ENCODE data around the gene BCHE. TPM values are rescaled to one million over a fixed set of nuclear protein-coding genes. Genes with fewer than 3 reads are reported as not detected.

The BCHE gene
- total and polyA plus RNA-seq, 9 donors: 0.35 to 23.1 (median 2.9) TPM

GRCh38 chr3:165800970-165801369 is 36.3 kb downstream of the BCHE start:
- TF ChIP-seq CTCF (IDR thresholded peaks at IDR 0.05) (no peak), EP300 (IDR thresholded peaks at IDR 0.05) (no peak), POLR2A (IDR thresholded peaks at IDR 0.05) (no peak)
- Histone ChIP-seq H3K4me3 (no peak overlapping the region), H3K36me3 (no peaks in the 10 kb centered on the region), H3K9me3 (no peaks in the 10 kb centered on the region), H3K27ac (no peak overlapping the region), H3K4me1 (ENCODE audit: insufficient read depth) (no peaks in the 10 kb centered on the region), H3K27me3 (no peaks in the 10 kb centered on the region)
- WGBS, 3 donors: 62 to 65% (median 65%) methylated on average over 3 of the region's 3 CpGs
- no peak for DNase-seq
- intact Hi-C loops (cut with DNase I): no loop called here

DNA sequence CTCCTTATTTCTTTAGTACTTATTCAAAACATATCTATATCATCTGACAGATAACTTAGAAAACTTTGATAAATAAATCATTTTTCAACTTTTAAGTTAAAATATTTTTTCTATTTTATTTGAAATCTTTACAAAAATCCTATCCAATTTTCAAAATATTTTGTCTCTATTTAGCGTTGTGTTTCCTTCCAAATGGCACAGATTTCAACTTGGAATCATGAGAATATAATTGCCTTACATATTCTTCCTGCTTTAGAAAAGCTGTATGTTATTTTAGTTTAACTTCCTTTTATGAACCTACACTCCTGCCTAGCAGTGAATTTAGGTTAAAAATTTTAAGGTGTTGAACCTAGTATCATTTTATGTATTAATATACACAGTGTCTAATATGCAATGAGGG is 38.2 kb downstream of the BCHE start:
- no peaks in the 10 kb centered on the region for H3K4me1 ChIP-seq (ENCODE audit: insufficient read depth)
- H3K27ac ChIP-seq: no peak overlapping the region
- no peaks in the 10 kb centered on the region for H3K36me3 ChIP-seq
- H3K4me3 ChIP-seq: no peak overlapping the region
- WGBS, 3 donors: 28 to 38% (median 33%) methylated on average over 1 of the region's 1 CpG
- TF ChIP-seq EP300 (IDR thresholded peaks at IDR 0.05) (no peak), POLR2A (IDR thresholded peaks at IDR 0.05) (no peak), CTCF (IDR thresholded peaks at IDR 0.05) (no peak)
- no peaks in the 10 kb centered on the region for H3K27me3 ChIP-seq
- no peaks in the 10 kb centered on the region for H3K9me3 ChIP-seq
- DNase-seq: no peak
- intact Hi-C loops (cut with DNase I): no loop called here

- Histone ChIP-seq H3K27ac (no peak overlapping the region), H3K4me1 (ENCODE audit: insufficient read depth) (no peaks in the 10 kb centered on the region), H3K27me3 (no peaks in the 10 kb centered on the region), H3K9me3 (no peaks in the 10 kb centered on the region), H3K36me3 (no peaks in the 10 kb centered on the region), H3K4me3 (no peak overlapping the region)
- no peak for TF ChIP-seq POLR2A (IDR thresholded peaks at IDR 0.05)
- TF ChIP-seq CTCF (IDR thresholded peaks at IDR 0.05): no peak
- TF ChIP-seq EP300 (IDR thresholded peaks at IDR 0.05): no peak
- 2 to 15% (median 9%) methylated on average over 2 of the region's 2 CpGs for WGBS, 3 donors
- intact Hi-C loops (cut with DNase I): no loop called here
- no peak for DNase-seq
Observed at GRCh38 chr3:165797551-165797950, 39.7 kb downstream of the BCHE start.

DNA sequence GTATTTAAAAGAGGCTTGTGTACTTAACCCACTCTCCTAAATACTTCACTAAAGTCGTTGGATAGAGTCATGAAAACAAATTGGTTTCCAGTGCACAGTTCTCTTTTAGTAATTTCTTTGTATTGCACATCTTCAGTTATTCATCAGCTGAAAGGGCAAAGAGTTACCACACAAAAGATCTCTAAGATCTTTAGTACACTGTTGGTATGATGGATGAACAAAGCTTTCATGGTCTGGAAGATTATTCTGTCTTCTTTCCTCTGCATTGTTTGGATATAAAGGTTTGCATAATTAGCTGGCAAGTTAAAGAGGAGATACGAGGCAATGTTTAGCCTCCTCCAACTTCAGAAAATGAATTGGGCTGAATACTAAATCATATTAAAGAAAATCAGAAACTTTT is 40.5 kb downstream of the BCHE start:
- H3K27me3 ChIP-seq: no peaks in the 10 kb centered on the region
- H3K36me3 ChIP-seq: no peaks in the 10 kb centered on the region
- H3K27ac ChIP-seq: no peak overlapping the region
- H3K4me1 ChIP-seq (ENCODE audit: insufficient read depth): no peaks in the 10 kb centered on the region
- H3K4me3 ChIP-seq: no peak overlapping the region
- DNase-seq: no peak
- intact Hi-C loops (cut with DNase I): no loop called here
- WGBS, 3 donors: 18 to 39% (median 24%) methylated on average over 2 of the region's 2 CpGs
- no peaks in the 10 kb centered on the region for H3K9me3 ChIP-seq
- TF ChIP-seq POLR2A (IDR thresholded peaks at IDR 0.05) (no peak), CTCF (IDR thresholded peaks at IDR 0.05) (no peak), EP300 (IDR thresholded peaks at IDR 0.05) (no peak)

- no peaks in the 10 kb centered on the region for H3K27me3 ChIP-seq
- intact Hi-C loops (cut with DNase I): no loop called here
- no peaks in the 10 kb centered on the region for H3K36me3 ChIP-seq
- 83 to 89% (median 84%) methylated on average over 4 of the region's 4 CpGs for WGBS, 3 donors
- H3K4me3 ChIP-seq: no peak overlapping the region
- H3K9me3 ChIP-seq: no peaks in the 10 kb centered on the region
- H3K4me1 ChIP-seq (ENCODE audit: insufficient read depth): no peaks in the 10 kb centered on the region
- no peak for DNase-seq
- no peak overlapping the region for H3K27ac ChIP-seq
- TF ChIP-seq EP300 (IDR thresholded peaks at IDR 0.05) (no peak), POLR2A (IDR thresholded peaks at IDR 0.05) (no peak), CTCF (IDR thresholded peaks at IDR 0.05) (no peak)
Observed at GRCh38 chr3:165788531-165788930, 48.7 kb downstream of the BCHE start.

Measured in ovary (tissue), 9 donors.